MM.1S (cell line): ENCODE results near the gene TLCD3A.

Source experiments
- DNase-seq: peaks from one replicate; pipeline ENCODE4 v3.0.0-alpha.2; 2015
- H2AFZ ChIP-seq: fragments of 300-600 bp; sonication (generic); 2 replicates; pipeline ENCODE4 v1.6.0; 2016; ENCODE audit warnings: antibody characterized with exemption, low read length
- H3F3A ChIP-seq: fragments of 300-600 bp; sonication (generic); 2 replicates; pipeline ENCODE4 v1.6.1; 2016; ENCODE audit warnings: mild to moderate bottlenecking, antibody characterized with exemption, low read length, moderate library complexity, mixed read lengths; ENCODE audit not compliant: insufficient read depth
- H3K27ac ChIP-seq: fragments of 300-600 bp; sonication (generic); 2 replicates; pipeline ENCODE4 v1.5.1; 2016; ENCODE audit warnings: mild to moderate bottlenecking, low read length
- H3K27me3 ChIP-seq: fragments of 300-600 bp; sonication (generic); replicated peaks from 2 replicates; pipeline ENCODE4 v1.6.0; 2016; ENCODE audit warnings: low read length; ENCODE audit not compliant: insufficient read depth
- H3K36me3 ChIP-seq: fragments of 300-600 bp; sonication (generic); replicated peaks from 2 replicates; pipeline ENCODE4 v1.6.1; 2016; ENCODE audit warnings: mild to moderate bottlenecking, low read length, mixed read lengths; ENCODE audit not compliant: insufficient read depth
- H3K4me1 ChIP-seq: fragments of 300-600 bp; sonication (generic); 2 replicates; pipeline ENCODE4 v1.6.1; 2016; ENCODE audit warnings: low read length, mixed read lengths
- H3K4me2 ChIP-seq: fragments of 300-600 bp; sonication (generic); 2 replicates; pipeline ENCODE4 v1.6.0; 2016; ENCODE audit warnings: low read depth, low read length
- H3K4me3 ChIP-seq: fragments of 300-600 bp; sonication (generic); 2 replicates; pipeline ENCODE4 v1.5.1; 2016; ENCODE audit warnings: low read length, mixed read lengths
- H3K79me2 ChIP-seq: fragments of 300-600 bp; sonication (generic); 2 replicates; pipeline ENCODE4 v1.6.1; 2016; ENCODE audit warnings: mixed run types, low read length, mixed read lengths
- H3K9ac ChIP-seq: fragments of 300-600 bp; sonication (generic); 2 replicates; pipeline ENCODE4 v1.6.1; 2016; ENCODE audit warnings: low read length, mixed read lengths
- H3K9me2 ChIP-seq: fragments of 300-600 bp; sonication (generic); replicated peaks from 2 replicates; pipeline ENCODE4 v1.6.1; 2016; ENCODE audit warnings: mild to moderate bottlenecking, low read length, mixed read lengths; ENCODE audit not compliant: insufficient read depth
- H3K9me3 ChIP-seq: fragments of 300-600 bp; sonication (generic); replicated peaks from 2 replicates; pipeline ENCODE4 v1.6.1; 2016; ENCODE audit warnings: mild to moderate bottlenecking, low read length, mixed read lengths; ENCODE audit not compliant: insufficient read depth
- H4K20me1 ChIP-seq: fragments of 300-600 bp; sonication (generic); 2 replicates; pipeline ENCODE4 v1.6.1; 2016; ENCODE audit warnings: mild to moderate bottlenecking, low read length, moderate library complexity, mixed read lengths; ENCODE audit not compliant: insufficient read depth
- CTCF ChIP-seq: fragments of 300-600 bp; sonication (generic); IDR thresholded peaks from 2 replicates; pipeline ENCODE4 v1.5.1; 2016; ENCODE audit warnings: antibody characterized with exemption, low read length, mixed read lengths
- EZH2 ChIP-seq: fragments of 300-600 bp; sonication (generic); optimal IDR thresholded peaks from 2 replicates; pipeline ENCODE3; 2017; ENCODE audit warnings: low read depth, mild to moderate bottlenecking, antibody characterized with exemption, low read length, mixed read lengths
- EZH2phosphoT487 ChIP-seq: fragments of 300-600 bp; sonication (generic); IDR thresholded peaks from 2 replicates; pipeline ENCODE4 v1.6.1; 2018; ENCODE audit warnings: antibody characterized with exemption, low read length

The TLCD3A gene

GRCh38 chr17:791829-792228 lies 59.4 kb downstream of the TLCD3A start:
- Histone ChIP-seq H3K4me2 (no peak overlapping the region), H3K9ac (no peak overlapping the region), H3F3A (no peaks in the 10 kb centered on the region), H2AFZ (no peak overlapping the region), H3K27me3 (0 out of 2 replicates have a peak, but pooled peaks cover under 1% of the 10 kb centered on the region), H3K79me2 (no peaks in the 10 kb centered on the region), H3K4me3 (no peak overlapping the region), H3K36me3 (peaks cover 13% of the 10 kb centered on the region; the same call in 1 of the 2 replicates), H3K27ac (no peak overlapping the region), H3K9me2 (no peaks in the 10 kb centered on the region), H3K4me1 (no peaks in the 10 kb centered on the region), H3K9me3 (no peaks in the 10 kb centered on the region), H4K20me1 (no peaks in the 10 kb centered on the region)
- no peak for TF ChIP-seq EZH2
- TF ChIP-seq CTCF = no peak
- no peak for TF ChIP-seq EZH2phosphoT487
- no peak for DNase-seq

- Histone ChIP-seq H3K9ac (no peak overlapping the region), H3K27me3 (peaks cover 5% of the 10 kb centered on the region; the same call in 1 of the 2 replicates), H4K20me1 (no peaks in the 10 kb centered on the region), H3F3A (no peaks in the 10 kb centered on the region), H3K9me3 (no peaks in the 10 kb centered on the region), H3K4me2 (no peak overlapping the region), H3K36me3 (peaks cover 13% of the 10 kb centered on the region; the same call in 1 of the 2 replicates), H3K27ac (no peak overlapping the region), H3K9me2 (no peaks in the 10 kb centered on the region), H3K4me1 (no peaks in the 10 kb centered on the region), H3K79me2 (no peaks in the 10 kb centered on the region), H2AFZ (no peak overlapping the region), H3K4me3 (no peak overlapping the region)
- DNase-seq = no peak
- TF ChIP-seq EZH2phosphoT487 (no peak), CTCF (no peak), EZH2 (no peak)
These were observed 59.9 kb downstream of the TLCD3A start for GRCh38 chr17:792277-792676.
